HEK293 (cell line): ENCODE results near the gene TMEM98.

Source experiments
- ZNF214 ChIP-seq: fragments of 450-650 bp; formaldehyde crosslinking; IDR thresholded peaks from 2 replicates; pipeline ENCODE4 v1.5.1; 2017; ENCODE audit warnings: missing biosample characterization, mild to moderate bottlenecking, missing genetic modification characterization, borderline replicate concordance
- ZNF776 ChIP-seq: fragments of 450-650 bp; formaldehyde crosslinking; IDR thresholded peaks from 2 replicates; pipeline ENCODE4 v1.5.0; 2017; ENCODE audit warnings: missing biosample characterization, missing genetic modification characterization, borderline replicate concordance
- TF ChIP-seq, protein P1 (sequence below): fragments of 450-650 bp; formaldehyde crosslinking; IDR thresholded peaks from 2 replicates; pipeline ENCODE4 v1.5.1; 2016; ENCODE audit warnings: missing biosample characterization, missing genetic modification characterization
- TF ChIP-seq, protein P2 (sequence below): fragments of 450-650 bp; formaldehyde crosslinking; IDR thresholded peaks from 2 replicates; pipeline ENCODE4 v1.5.1; 2016; ENCODE audit warnings: missing biosample characterization, missing genetic modification characterization
- TF ChIP-seq, protein P3 (sequence below): fragments of 450-650 bp; formaldehyde crosslinking; IDR thresholded peaks from 2 replicates; pipeline ENCODE4 v1.5.1; 2016; ENCODE audit warnings: missing biosample characterization, missing genetic modification characterization, low read depth

DNA sequence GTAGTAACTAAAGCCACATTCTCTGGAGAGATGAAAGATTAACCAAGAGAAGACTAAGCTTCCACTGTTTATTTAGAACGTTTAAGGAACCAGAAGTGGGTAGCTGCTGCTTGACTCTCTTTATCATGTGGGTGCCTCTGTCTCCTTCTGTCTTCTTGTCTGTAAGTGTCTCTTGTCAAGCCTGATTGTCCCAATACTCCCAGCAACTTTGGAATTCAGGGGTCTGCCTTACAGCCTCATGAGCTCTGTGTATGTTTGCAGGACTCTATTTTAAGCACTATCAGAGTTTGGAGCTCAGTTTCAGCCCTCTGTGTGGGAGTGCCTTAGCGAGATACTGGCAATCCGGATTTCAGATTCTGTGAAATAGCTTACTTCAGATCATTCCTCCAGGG, 34.4 kb downstream of the TMEM98 start:
- no peak for TF ChIP-seq ZNF776
- TF ChIP-seq, protein P1, sequence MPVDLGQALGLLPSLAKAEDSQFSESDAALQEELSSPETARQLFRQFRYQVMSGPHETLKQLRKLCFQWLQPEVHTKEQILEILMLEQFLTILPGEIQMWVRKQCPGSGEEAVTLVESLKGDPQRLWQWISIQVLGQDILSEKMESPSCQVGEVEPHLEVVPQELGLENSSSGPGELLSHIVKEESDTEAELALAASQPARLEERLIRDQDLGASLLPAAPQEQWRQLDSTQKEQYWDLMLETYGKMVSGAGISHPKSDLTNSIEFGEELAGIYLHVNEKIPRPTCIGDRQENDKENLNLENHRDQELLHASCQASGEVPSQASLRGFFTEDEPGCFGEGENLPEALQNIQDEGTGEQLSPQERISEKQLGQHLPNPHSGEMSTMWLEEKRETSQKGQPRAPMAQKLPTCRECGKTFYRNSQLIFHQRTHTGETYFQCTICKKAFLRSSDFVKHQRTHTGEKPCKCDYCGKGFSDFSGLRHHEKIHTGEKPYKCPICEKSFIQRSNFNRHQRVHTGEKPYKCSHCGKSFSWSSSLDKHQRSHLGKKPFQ (tag by site-specific recombination): no peak
- TF ChIP-seq, protein P2, sequence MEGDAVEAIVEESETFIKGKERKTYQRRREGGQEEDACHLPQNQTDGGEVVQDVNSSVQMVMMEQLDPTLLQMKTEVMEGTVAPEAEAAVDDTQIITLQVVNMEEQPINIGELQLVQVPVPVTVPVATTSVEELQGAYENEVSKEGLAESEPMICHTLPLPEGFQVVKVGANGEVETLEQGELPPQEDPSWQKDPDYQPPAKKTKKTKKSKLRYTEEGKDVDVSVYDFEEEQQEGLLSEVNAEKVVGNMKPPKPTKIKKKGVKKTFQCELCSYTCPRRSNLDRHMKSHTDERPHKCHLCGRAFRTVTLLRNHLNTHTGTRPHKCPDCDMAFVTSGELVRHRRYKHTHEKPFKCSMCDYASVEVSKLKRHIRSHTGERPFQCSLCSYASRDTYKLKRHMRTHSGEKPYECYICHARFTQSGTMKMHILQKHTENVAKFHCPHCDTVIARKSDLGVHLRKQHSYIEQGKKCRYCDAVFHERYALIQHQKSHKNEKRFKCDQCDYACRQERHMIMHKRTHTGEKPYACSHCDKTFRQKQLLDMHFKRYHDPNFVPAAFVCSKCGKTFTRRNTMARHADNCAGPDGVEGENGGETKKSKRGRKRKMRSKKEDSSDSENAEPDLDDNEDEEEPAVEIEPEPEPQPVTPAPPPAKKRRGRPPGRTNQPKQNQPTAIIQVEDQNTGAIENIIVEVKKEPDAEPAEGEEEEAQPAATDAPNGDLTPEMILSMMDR (tag by site-specific recombination): no peak
- TF ChIP-seq, protein P3, sequence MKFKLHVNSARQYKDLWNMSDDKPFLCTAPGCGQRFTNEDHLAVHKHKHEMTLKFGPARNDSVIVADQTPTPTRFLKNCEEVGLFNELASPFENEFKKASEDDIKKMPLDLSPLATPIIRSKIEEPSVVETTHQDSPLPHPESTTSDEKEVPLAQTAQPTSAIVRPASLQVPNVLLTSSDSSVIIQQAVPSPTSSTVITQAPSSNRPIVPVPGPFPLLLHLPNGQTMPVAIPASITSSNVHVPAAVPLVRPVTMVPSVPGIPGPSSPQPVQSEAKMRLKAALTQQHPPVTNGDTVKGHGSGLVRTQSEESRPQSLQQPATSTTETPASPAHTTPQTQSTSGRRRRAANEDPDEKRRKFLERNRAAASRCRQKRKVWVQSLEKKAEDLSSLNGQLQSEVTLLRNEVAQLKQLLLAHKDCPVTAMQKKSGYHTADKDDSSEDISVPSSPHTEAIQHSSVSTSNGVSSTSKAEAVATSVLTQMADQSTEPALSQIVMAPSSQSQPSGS: no peak
- no peak for TF ChIP-seq ZNF214
